ENCODE measurements around the gene OR51I1.

Gene OR51I1

GRCh38 chr11:5441414-5441813 lies at the start of gene OR51I1:
Gene OR51I1, minus strand, starts transcription at chr11:5441514. Its CDS starts 0 bp downstream, at chr11:5441514.
- no peak for DNase-seq

- no peak for DNase-seq
These were observed 48.5 kb upstream of the OR51I1 start for GRCh38 chr11:5489576-5490357.

GRCh38 chr11:5488798-5489399 lies 47.6 kb upstream of the OR51I1 start:
- DNase-seq = no peak

DNA sequence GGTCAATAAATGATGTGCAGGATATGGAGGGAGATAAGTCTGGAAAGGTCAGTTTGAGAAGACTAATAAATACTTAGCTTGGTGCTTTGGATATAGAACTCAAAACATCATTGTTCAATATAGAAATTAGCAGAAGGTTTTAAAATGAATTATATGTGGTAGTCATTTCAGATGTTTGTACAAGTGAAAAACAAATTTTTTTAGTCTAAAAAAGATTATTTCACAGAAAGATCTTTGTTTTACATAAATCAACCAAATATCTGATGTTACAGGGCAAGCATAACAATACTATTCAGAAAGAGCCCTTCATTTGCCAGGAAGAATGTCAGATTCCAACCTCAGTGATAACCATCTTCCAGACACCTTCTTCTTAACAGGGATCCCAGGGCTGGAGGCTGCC lies 47.1 kb upstream of the OR51I1 start, which contains the start of gene OR52D1:
OR52D1 (plus strand) TSS at position 301 of the 400 bp plus-strand sequence; CDS start at position 323, 22 bp downstream.
- DNase-seq = no peak

DNA sequence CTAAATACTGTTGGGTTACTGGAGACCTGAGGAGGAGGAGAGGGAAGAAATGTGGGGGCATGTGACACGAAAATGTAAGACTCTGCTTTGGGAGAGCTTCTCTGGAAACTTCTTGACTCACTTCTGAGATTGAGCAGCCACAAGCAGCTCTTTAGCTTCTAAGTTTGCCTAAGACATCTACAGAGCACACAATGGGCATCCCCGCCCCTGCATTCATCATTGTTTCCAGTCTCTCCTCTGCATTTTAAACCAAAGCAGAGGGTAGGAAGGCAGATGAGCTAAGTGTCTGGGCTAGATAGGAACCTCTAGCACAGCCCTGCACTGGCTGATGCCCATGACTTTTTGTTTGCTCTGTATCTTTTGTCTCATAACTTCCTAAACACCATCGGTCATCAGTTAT lies 45.1 kb upstream of the OR51I1 start:
- DNase-seq = no peak

DNA sequence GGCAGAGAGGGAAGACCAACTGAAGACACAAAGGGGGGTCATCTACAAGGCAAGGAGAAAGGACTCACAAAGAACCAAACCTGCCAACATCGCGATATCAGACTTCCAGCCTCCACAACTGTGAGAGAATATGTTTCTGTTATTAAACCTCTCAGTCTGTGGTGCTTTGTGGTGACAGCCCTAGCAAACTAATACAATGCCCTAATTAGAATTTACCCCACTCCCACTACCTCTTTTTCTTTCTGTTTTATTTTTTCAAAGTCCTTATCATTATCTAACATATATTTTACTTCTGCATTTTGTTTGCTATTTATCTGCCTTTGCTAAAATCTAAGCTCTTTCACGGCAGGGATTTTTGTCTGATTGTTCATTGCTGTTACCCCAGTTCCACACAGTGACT lies 44.7 kb upstream of the OR51I1 start:
- no peak for DNase-seq

GRCh38 chr11:5476186-5476819 lies 35.0 kb upstream of the OR51I1 start:
- no peak for DNase-seq

DNA sequence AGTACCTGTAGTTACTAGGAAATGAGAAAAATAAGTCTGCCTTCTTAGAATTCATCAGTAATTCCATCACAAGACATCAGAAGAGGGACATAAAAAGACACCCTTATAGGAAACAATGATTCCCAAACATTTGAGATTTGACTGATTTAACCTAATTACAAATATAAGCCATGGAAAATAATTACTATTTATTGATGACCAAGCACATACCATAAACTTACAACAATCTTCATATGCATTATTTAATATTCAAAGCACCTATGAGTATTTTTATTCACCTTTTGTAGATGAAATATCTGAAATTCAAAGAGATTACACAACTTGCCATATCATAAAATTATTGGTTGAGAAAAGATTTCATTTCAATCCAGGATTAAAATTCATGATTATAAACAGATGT lies 32.6 kb upstream of the OR51I1 start:
- no peak for DNase-seq

DNA sequence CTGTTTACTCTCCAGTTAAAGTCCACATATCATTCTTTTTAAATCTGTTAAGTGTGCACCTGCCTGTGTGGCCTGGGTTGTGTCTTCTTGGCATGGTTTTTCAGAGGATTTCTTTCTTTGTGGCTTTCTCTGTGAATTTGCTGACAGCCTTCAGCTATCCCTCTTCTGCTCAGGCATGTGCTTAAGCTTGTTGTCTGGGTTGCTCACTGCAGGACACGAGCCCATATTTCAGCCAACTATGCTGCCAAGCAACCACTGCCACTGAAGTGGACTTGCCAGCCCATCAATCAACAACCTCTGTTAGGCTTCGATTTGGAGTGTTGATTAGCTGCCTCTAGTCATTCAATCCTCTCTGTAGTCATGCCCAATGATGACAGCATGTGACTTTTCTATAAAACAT lies 26.2 kb upstream of the OR51I1 start:
- no peak for DNase-seq

GRCh38 chr11:5460983-5461621 lies 19.8 kb upstream of the OR51I1 start:
- no peak for DNase-seq

GRCh38 chr11:5449432-5449831 lies 8.1 kb upstream of the OR51I1 start:
- DNase-seq = no peak

DNA sequence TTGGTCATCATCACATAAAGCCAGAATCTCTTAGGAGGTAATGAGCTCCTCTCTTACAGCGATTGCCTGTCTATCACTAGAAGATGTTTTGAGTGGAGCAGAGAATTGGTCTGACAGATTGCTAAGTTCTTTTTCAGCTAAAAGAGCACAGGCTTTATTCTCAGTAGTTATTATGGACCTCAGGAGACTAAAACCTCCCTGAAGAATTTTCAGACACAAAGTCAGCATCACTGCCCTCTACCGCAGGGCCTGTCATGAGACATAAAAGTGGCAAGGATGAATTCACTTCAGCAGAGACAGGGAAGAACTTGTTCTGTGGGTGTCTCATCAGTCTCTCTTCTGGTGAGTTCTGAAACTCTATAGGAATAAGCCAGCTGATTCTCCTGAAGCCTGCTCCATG lies 7.7 kb upstream of the OR51I1 start, which contains the start of gene OR51I2:
OR51I2 (plus strand) TSS at position 301 of the 400 bp plus-strand sequence. CDS start 4,166 bp downstream, outside the sequence.
- DNase-seq = no peak

DNA sequence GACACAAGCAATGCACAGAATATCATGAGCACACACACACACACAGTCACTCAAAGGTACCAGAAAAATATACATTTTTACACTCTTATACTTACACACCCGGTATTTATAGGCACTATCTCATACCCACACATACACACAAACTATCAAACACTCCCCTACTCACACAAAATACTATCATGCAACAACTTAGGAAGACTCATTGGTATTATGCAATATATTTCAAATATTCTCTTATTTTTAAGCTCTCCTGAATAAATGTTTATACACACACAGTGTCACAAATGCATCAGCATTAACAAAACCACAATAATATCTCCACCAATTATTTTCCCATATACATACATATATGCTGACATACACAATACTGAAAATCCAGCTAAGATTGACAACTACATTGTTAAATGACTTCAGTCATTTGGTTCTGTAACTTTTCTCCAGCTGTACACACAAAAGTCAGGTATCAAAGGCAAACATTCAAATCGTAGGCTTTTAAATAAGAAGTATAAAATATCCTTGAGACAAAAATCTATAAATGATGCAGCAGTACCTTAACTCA lies 2.6 kb upstream of the OR51I1 start:
- no peak for DNase-seq

GRCh38 chr11:5423131-5423530 lies 18.2 kb downstream of the OR51I1 start:
- no peak for DNase-seq

GRCh38 chr11:5421811-5422210 lies 19.5 kb downstream of the OR51I1 start, which contains the start of gene OR51Q1:
Gene OR51Q1, plus strand, starts transcription at chr11:5422111. Its CDS starts 90 bp downstream, at chr11:5422201.
- no peak for DNase-seq

GRCh38 chr11:5420993-5421392 lies 20.3 kb downstream of the OR51I1 start:
- DNase-seq = no peak

DNA sequence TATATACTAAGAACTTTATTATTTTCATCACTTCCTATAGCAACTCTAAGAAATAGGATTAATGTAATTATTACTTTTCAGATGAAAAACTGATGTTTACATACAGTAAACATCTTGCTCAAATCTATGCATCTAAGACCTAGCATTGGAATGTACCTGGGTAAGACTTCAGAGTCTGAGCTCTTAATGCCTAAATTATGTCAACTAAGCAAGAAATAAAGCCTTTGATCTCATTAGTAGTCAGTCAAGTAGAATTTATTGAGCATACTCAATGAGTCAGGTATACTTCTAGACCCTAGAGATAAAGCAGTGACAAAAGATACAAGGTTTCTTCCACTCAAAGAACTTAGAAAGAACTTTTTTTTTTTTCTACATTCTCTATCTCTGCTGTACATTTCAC lies 36.1 kb downstream of the OR51I1 start:
- DNase-seq = no peak

DNA sequence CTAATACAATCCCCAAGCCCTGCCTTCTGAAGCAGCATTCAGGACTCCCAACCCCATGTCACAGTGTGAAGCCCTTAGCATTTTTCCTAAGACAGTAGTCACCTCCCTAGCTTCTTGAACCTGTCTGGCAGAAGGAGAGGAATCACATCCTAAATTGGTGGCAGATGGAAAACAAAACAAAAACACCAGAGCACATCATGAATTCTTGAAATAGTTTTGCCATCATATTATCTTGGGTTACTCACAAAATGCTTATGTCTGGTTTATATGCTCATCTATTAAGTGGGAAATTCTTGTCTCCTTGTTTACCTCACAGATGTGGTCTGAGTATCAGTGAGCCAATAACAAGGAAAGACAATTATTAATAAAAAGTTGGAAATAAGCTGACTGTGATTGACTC lies 42.4 kb downstream of the OR51I1 start:
- no peak for DNase-seq

GRCh38 chr11:5394091-5394490 lies 47.2 kb downstream of the OR51I1 start:
- no peak for DNase-seq
